T-helper 17 cell (primary cell): ENCODE data around the gene UGT1A5. TPM values are rescaled to one million over a fixed set of nuclear protein-coding genes. Genes with fewer than 3 reads are reported as not detected.

Experiments
- ATAC-seq: fragments of 150-1000 bp; cut with Tn5 transposase; 2 replicates; pipeline ENCODE4 v1.10.0; 2021; ENCODE audit warnings: mild to moderate bottlenecking, moderate library complexity
- DNase-seq, 3 donors: peaks; one replicate each; pipeline versions ENCODE4 v3.0.0 to v3.0.0-alpha.2; 2020 to 2021
- H3K9me3 ChIP-seq: one replicate; pipeline ENCODE4 v1.7.0; 2013; ENCODE audit warnings: low read length, mild to moderate bottlenecking; ENCODE audit not compliant: control insufficient read depth, poor library complexity, severe bottlenecking
- H3K27ac Mint-ChIP-seq: one replicate; pipeline ENCODE4 v1.8.0; 2022; ENCODE audit warnings: mild to moderate bottlenecking, moderate library complexity, mixed read lengths
- H3K27me3 Mint-ChIP-seq: one replicate; pipeline ENCODE4 v1.8.0; 2022; ENCODE audit warnings: mixed read lengths
- H3K36me3 Mint-ChIP-seq: one replicate; pipeline ENCODE4 v1.8.0; 2022; ENCODE audit warnings: low read depth, mixed read lengths
- H3K4me1 Mint-ChIP-seq: one replicate; pipeline ENCODE4 v1.8.0; 2022; ENCODE audit warnings: mild to moderate bottlenecking, mixed read lengths
- H3K4me3 Mint-ChIP-seq: one replicate; pipeline ENCODE4 v1.8.0; 2022; ENCODE audit warnings: mild to moderate bottlenecking, moderate library complexity, mixed read lengths
- total RNA-seq, 4 donors: library from RNA in 2 of 4; stranded (reverse) in 2 of 4; gene quantifications; one replicate each; pipeline ENCODE4 v1.2.3 and lab custom pipeline; 2022 to 2026

The UGT1A5 gene
- total RNA-seq, 2 donors from 2014 or later, result not detected

- DNase-seq, result no peak
Observed at GRCh38 chr2:233816771-233817170, 104.1 kb downstream of the UGT1A5 start.

GRCh38 chr2:233817361-233817911, 104.7 kb downstream of the UGT1A5 start:
- ATAC-seq (no peak), DNase-seq (no peak)
- no peak overlapping the region for H3K27ac Mint-ChIP-seq
- peaks cover 33% of the 10 kb centered on the region for H3K27me3 Mint-ChIP-seq
- H3K9me3 ChIP-seq, result no peaks in the 10 kb centered on the region
- peaks cover 10% of the 10 kb centered on the region for H3K4me1 Mint-ChIP-seq
- no peak overlapping the region for H3K4me3 Mint-ChIP-seq
- no peaks in the 10 kb centered on the region for H3K36me3 Mint-ChIP-seq

More at GRCh38 chr2:233816771-233817170, 104.1 kb downstream of the UGT1A5 start:
- Mint-ChIP-seq H3K4me1 (peaks cover 10% of the 10 kb centered on the region), H3K36me3 (no peaks in the 10 kb centered on the region), H3K4me3 (no peak overlapping the region), H3K27me3 (peaks cover 38% of the 10 kb centered on the region), H3K27ac (no peak overlapping the region)
- no peak for ATAC-seq
- no peaks in the 10 kb centered on the region for H3K9me3 ChIP-seq

GRCh38 chr2:233817995-233818638, 105.4 kb downstream of the UGT1A5 start:
- ATAC-seq (no peak), DNase-seq (no peak)
- no peak overlapping the region for H3K4me3 Mint-ChIP-seq
- H3K9me3 ChIP-seq, result no peaks in the 10 kb centered on the region
- no peaks in the 10 kb centered on the region for H3K36me3 Mint-ChIP-seq
- H3K27me3 Mint-ChIP-seq, result peaks cover 38% of the 10 kb centered on the region
- H3K4me1 Mint-ChIP-seq, result peaks cover 10% of the 10 kb centered on the region
- no peak overlapping the region for H3K27ac Mint-ChIP-seq

GRCh38 chr2:233818639-233819621, 106.2 kb downstream of the UGT1A5 start:
- H3K4me1 Mint-ChIP-seq, result peaks cover 10% of the 10 kb centered on the region
- no peaks in the 10 kb centered on the region for H3K9me3 ChIP-seq
- H3K4me3 Mint-ChIP-seq, result no peak overlapping the region
- no peak overlapping the region for H3K27ac Mint-ChIP-seq
- H3K36me3 Mint-ChIP-seq, result no peaks in the 10 kb centered on the region
- ATAC-seq (no peak), DNase-seq (no peak)
- peaks cover 34% of the 10 kb centered on the region for H3K27me3 Mint-ChIP-seq

- no peak overlapping the region for H3K4me3 Mint-ChIP-seq
- H3K9me3 ChIP-seq, result no peaks in the 10 kb centered on the region
- ATAC-seq (no peak), DNase-seq (no peak)
- H3K27me3 Mint-ChIP-seq, result peaks cover 27% of the 10 kb centered on the region
- no peak overlapping the region for H3K27ac Mint-ChIP-seq
- H3K36me3 Mint-ChIP-seq, result peaks cover 2% of the 10 kb centered on the region
- peaks cover 10% of the 10 kb centered on the region for H3K4me1 Mint-ChIP-seq
Observed at GRCh38 chr2:233819884-233820773, 107.4 kb downstream of the UGT1A5 start.

GRCh38 chr2:233820774-233821105, 108.0 kb downstream of the UGT1A5 start:
- Mint-ChIP-seq H3K4me1 (peaks cover 10% of the 10 kb centered on the region), H3K27ac (no peak overlapping the region), H3K27me3 (peaks cover 27% of the 10 kb centered on the region), H3K36me3 (peaks cover 3% of the 10 kb centered on the region), H3K4me3 (no peak overlapping the region)
- no peaks in the 10 kb centered on the region for H3K9me3 ChIP-seq
- DNase-seq, result no peak
- ATAC-seq, result no peak

- H3K9me3 ChIP-seq, result no peaks in the 10 kb centered on the region
- no peak overlapping the region for H3K27ac Mint-ChIP-seq
- no peak for DNase-seq
- ATAC-seq, result no peak
- peaks cover 5% of the 10 kb centered on the region for H3K36me3 Mint-ChIP-seq
- H3K27me3 Mint-ChIP-seq, result peaks cover 27% of the 10 kb centered on the region
- peaks cover 10% of the 10 kb centered on the region for H3K4me1 Mint-ChIP-seq
- no peak overlapping the region for H3K4me3 Mint-ChIP-seq
Observed at GRCh38 chr2:233821196-233821595, 108.5 kb downstream of the UGT1A5 start.

GRCh38 chr2:233821709-233822100, 109.0 kb downstream of the UGT1A5 start:
- no peak overlapping the region for H3K27ac Mint-ChIP-seq

GRCh38 chr2:233822101-233822771, 109.5 kb downstream of the UGT1A5 start:
- no peak for ATAC-seq
- no peak for DNase-seq
- Mint-ChIP-seq H3K4me3 (no peak overlapping the region), H3K36me3 (peaks cover 6% of the 10 kb centered on the region), H3K27me3 (peaks cover 23% of the 10 kb centered on the region), H3K27ac (no peak overlapping the region), H3K4me1 (peaks cover 7% of the 10 kb centered on the region)
- no peaks in the 10 kb centered on the region for H3K9me3 ChIP-seq

More at GRCh38 chr2:233821709-233822100, 109.0 kb downstream of the UGT1A5 start:
- no peak for ATAC-seq
- Mint-ChIP-seq H3K4me1 (peaks cover 10% of the 10 kb centered on the region), H3K4me3 (no peak overlapping the region), H3K27me3 (peaks cover 27% of the 10 kb centered on the region), H3K36me3 (peaks cover 6% of the 10 kb centered on the region)
- no peaks in the 10 kb centered on the region for H3K9me3 ChIP-seq
- no peak for DNase-seq

Other genes starting within 250 kb of the UGT1A5 start
- 10 to 100 TPM; 10.7 to 14.0 TPM for gene USP40, start 146.1 kb upstream of the UGT1A5 start, total RNA-seq
- gene UGT1A8, start 95.3 kb upstream of the UGT1A5 start, total RNA-seq, result not detected
- gene UGT1A10, start 76.5 kb upstream of the UGT1A5 start, total RNA-seq, result not detected
- not detected for gene UGT1A9, start 41.0 kb upstream of the UGT1A5 start, total RNA-seq
- not detected for gene UGT1A7, start 31.0 kb upstream of the UGT1A5 start, total RNA-seq
- gene UGT1A6, start 20.0 kb upstream of the UGT1A5 start, total RNA-seq, result not detected
- not detected for gene UGT1A4, start 5.8 kb downstream of the UGT1A5 start, total RNA-seq
- not detected for gene UGT1A3, start 16.1 kb downstream of the UGT1A5 start, total RNA-seq
- gene UGT1A1, start 47.4 kb downstream of the UGT1A5 start, total RNA-seq, result not detected
- gene MROH2A, start 65.4 kb downstream of the UGT1A5 start, total RNA-seq, result not detected
- gene HJURP, start 141.6 kb downstream of the UGT1A5 start, total RNA-seq, result 1 to 10 TPM in 1 of 2 donors, under 1 TPM in 1; 0.35 to 1.1 TPM
- not detected for gene TRPM8, start 204.5 kb downstream of the UGT1A5 start, total RNA-seq